Measurements from ENCODE around the gene MGAT5B.
"Not testable (repeated sequence)": the region's sequence is repeated elsewhere in the genome, so short reads cannot be mapped to it uniquely, and the experiment has no call there.

The MGAT5B gene

GRCh38 chr17:76847031-76847430 is 21.2 kb upstream of the MGAT5B start:
- in situ Hi-C loops (cut with HindIII; ENCODE audit: low sequenced_read_pairs): no loop called here

GRCh38 chr17:76848670-76849069 is 19.5 kb upstream of the MGAT5B start:
- in situ Hi-C loops (cut with HindIII; ENCODE audit: low sequenced_read_pairs): no loop called here

GRCh38 chr17:76849160-76849559 is 19.0 kb upstream of the MGAT5B start:
- in situ Hi-C loops (cut with HindIII; ENCODE audit: low sequenced_read_pairs): not testable (repeated sequence)

GRCh38 chr17:76852843-76853242 is 15.4 kb upstream of the MGAT5B start:
- in situ Hi-C loops (cut with HindIII; ENCODE audit: low sequenced_read_pairs): no loop called here

GRCh38 chr17:76855105-76855504 is 13.1 kb upstream of the MGAT5B start:
- in situ Hi-C loops (cut with HindIII; ENCODE audit: low sequenced_read_pairs): no loop called here

GRCh38 chr17:76862079-76862478 is 6.1 kb upstream of the MGAT5B start:
- in situ Hi-C loops (cut with HindIII; ENCODE audit: low sequenced_read_pairs): no loop called here

- in situ Hi-C loops (cut with HindIII; ENCODE audit: low sequenced_read_pairs): no loop called here
Observed at GRCh38 chr17:76862494-76862893, 5.7 kb upstream of the MGAT5B start.

GRCh38 chr17:76864024-76864423 is 4.2 kb upstream of the MGAT5B start:
- in situ Hi-C loops (cut with HindIII; ENCODE audit: low sequenced_read_pairs): no loop called here

- in situ Hi-C loops (cut with HindIII; ENCODE audit: low sequenced_read_pairs): no loop called here
Observed at GRCh38 chr17:76865174-76865573, 3.0 kb upstream of the MGAT5B start.

- in situ Hi-C loops (cut with HindIII; ENCODE audit: low sequenced_read_pairs): no loop called here
Observed at GRCh38 chr17:76866203-76866602, 2.0 kb upstream of the MGAT5B start.

- in situ Hi-C loops (cut with HindIII; ENCODE audit: low sequenced_read_pairs): no loop called here
Observed at GRCh38 chr17:76866774-76867577, 1.2 kb upstream of the MGAT5B start.

GRCh38 chr17:76867578-76868175 is 527 bp upstream of the MGAT5B start:
- in situ Hi-C loops (cut with HindIII; ENCODE audit: low sequenced_read_pairs): no loop called here

GRCh38 chr17:76868669-76869495 is 678 bp downstream of the MGAT5B start:
- in situ Hi-C loops (cut with HindIII; ENCODE audit: low sequenced_read_pairs): no loop called here

GRCh38 chr17:76869496-76870376 is 1.5 kb downstream of the MGAT5B start:
- in situ Hi-C loops (cut with HindIII; ENCODE audit: low sequenced_read_pairs): no loop called here

- in situ Hi-C loops (cut with HindIII; ENCODE audit: low sequenced_read_pairs): no loop called here
Observed at GRCh38 chr17:76870377-76870714, 2.1 kb downstream of the MGAT5B start.

GRCh38 chr17:76871668-76872067 is 3.5 kb downstream of the MGAT5B start:
- in situ Hi-C loops (cut with HindIII; ENCODE audit: low sequenced_read_pairs): no loop called here

GRCh38 chr17:76872221-76872873 is 4.1 kb downstream of the MGAT5B start:
- in situ Hi-C loops (cut with HindIII; ENCODE audit: low sequenced_read_pairs): no loop called here

GRCh38 chr17:76872874-76873221 is 4.6 kb downstream of the MGAT5B start:
- in situ Hi-C loops (cut with HindIII; ENCODE audit: low sequenced_read_pairs): no loop called here

- in situ Hi-C loops (cut with HindIII; ENCODE audit: low sequenced_read_pairs): no loop called here
Observed at GRCh38 chr17:76873856-76874255, 5.7 kb downstream of the MGAT5B start.

- in situ Hi-C loops (cut with HindIII; ENCODE audit: low sequenced_read_pairs): no loop called here
Observed at GRCh38 chr17:76877437-76877836, 9.2 kb downstream of the MGAT5B start.

Data from endothelial cell of hepatic sinusoid (primary cell).